NK-92 (cell line): ENCODE measurements around the gene METTL23.

ENCODE experiments used
- DNase-seq: peaks from one replicate; lab custom pipeline; 2025; ENCODE audit not compliant: unreplicated experiment; lab: John Stamatoyannopoulos, UW

The METTL23 gene

DNA sequence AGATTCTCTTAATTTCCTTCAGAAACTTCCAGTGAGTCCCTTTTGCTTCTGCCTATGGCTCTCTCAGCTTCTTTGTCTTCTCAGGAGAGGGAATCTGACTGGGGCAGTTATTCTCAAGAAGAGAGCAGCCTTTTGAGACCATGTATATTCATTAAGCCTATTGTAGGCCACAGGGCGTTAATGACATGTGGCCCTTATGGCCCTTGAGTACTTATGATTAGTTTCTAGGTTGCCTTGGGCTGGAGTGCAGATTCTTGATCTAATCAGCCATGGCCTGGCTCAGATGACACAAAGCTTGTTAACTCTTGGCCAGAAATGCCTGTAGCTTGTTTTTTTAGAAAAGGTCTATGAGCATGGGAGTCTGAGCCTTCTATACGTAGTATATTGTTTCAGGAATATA, 28.6 kb downstream of the METTL23 start:
- DNase-seq: no peak

- DNase-seq: no peak
These were observed 30.6 kb downstream of the METTL23 start for GRCh38 chr17:76757256-76757655.

- DNase-seq: no peak
These were observed 31.9 kb downstream of the METTL23 start for GRCh38 chr17:76758570-76758969.

DNA sequence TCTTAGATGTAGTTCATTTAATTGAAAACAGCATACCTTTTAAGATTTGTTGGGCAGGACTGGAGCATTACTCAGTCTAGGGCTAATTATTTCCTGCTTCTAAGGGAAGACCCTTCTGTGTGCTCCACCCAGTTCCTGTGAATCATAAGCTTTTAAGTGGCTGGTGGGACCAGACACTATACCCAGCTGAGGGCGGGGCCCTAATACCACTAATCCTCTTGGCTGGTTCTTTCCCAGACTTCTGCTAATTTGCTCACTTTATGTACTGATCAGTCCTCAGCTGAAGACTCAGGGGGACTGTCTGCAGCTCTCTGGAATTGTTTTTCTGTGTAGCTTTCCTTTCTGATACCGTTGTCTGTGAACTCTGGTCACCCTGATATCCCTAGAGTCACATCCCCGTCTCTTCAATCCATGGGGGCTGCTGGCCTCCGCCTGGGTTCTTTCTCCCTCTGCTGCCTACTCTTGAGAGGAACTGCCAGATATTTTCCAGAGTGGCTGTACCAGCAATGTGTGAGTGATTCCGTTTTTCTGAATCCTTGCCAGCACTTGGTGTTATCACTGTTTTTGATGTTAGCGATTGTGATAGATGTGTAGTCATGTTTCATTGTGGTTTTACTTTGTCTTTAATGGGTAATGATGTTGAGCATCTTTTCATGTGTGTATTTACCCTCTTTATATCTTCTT, 46.3 kb downstream of the METTL23 start:
- DNase-seq: no peak

DNA sequence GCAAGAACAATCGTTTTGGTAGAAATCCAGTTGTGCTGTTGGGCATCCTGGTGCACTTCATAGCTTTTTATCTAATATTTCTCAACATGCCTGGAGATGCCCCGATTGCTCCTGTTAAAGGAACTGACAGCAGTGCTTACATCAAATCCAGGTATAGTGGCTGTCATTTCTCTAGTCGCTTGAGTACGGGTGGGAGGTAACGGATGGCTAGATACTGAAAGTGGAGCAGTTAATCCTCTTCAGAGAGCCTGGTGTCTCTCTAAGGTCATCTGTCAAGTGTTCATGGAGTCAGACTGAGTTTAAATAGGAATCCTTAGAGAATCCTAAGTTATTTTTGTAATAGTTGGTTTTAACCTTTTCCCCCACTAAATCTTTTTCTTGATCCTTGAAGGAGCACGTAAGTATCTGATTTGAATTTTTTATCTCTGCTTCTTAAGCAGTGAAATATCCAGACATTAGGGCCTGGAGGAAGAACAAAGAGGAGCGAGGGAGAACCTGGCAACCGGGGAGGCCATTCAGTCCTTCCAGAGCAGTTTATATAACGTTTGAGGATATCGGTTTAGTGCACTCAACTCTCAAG, 48.5 kb downstream of the METTL23 start:
- DNase-seq: no peak

GRCh38 chr17:76781056-76781982, 54.7 kb downstream of the METTL23 start:
- DNase-seq: no peak

GRCh38 chr17:76783146-76783545, 56.5 kb downstream of the METTL23 start:
- DNase-seq: no peak
